ENCODE data around the gene PAXIP1.
A peak's percentile ranks its signal among the peaks of the same experiment; 100 is the strongest.

The PAXIP1 gene, protein sequence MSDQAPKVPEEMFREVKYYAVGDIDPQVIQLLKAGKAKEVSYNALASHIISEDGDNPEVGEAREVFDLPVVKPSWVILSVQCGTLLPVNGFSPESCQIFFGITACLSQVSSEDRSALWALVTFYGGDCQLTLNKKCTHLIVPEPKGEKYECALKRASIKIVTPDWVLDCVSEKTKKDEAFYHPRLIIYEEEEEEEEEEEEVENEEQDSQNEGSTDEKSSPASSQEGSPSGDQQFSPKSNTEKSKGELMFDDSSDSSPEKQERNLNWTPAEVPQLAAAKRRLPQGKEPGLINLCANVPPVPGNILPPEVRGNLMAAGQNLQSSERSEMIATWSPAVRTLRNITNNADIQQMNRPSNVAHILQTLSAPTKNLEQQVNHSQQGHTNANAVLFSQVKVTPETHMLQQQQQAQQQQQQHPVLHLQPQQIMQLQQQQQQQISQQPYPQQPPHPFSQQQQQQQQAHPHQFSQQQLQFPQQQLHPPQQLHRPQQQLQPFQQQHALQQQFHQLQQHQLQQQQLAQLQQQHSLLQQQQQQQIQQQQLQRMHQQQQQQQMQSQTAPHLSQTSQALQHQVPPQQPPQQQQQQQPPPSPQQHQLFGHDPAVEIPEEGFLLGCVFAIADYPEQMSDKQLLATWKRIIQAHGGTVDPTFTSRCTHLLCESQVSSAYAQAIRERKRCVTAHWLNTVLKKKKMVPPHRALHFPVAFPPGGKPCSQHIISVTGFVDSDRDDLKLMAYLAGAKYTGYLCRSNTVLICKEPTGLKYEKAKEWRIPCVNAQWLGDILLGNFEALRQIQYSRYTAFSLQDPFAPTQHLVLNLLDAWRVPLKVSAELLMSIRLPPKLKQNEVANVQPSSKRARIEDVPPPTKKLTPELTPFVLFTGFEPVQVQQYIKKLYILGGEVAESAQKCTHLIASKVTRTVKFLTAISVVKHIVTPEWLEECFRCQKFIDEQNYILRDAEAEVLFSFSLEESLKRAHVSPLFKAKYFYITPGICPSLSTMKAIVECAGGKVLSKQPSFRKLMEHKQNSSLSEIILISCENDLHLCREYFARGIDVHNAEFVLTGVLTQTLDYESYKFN

DNA sequence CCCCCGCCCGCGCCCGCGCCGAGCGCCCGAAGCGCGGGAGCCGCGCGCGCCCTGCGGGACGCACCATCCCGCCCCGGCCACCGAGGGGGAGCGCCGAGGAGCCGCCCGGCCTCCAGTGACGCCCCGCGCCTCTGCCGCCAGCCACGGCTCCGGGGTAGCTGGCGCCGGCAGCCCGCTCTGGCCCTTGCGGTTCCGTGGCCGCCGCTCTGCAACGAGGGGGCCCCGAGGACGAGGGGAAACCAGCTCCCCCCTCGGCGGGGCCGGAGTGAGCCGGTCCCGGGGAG is at the start of gene PAXIP1:
Gene PAXIP1 (minus strand): TSS at position 33 of the 284 bp plus-strand sequence. CDS start 195 bp downstream, outside the sequence.
- H3K27ac ChIP-seq (ENCODE audit: low read depth, low read length), result peak within 1 kb of the TSS; percentile 75
- peaks cover 29% of the 10 kb centered on the region for H4K20me1 ChIP-seq (ENCODE audit: control insufficient read depth, insufficient read depth, low read depth, low read length)
- H3K36me3 ChIP-seq (ENCODE audit: control insufficient read depth, low read length), result peaks cover 79% of the 10 kb centered on the region
- H3F3A ChIP-seq (ENCODE audit: control insufficient read depth, insufficient read depth), result peaks cover 29% of the 10 kb centered on the region
- no peaks in the 10 kb centered on the region for H3K9me3 ChIP-seq (ENCODE audit: control insufficient read depth, insufficient read depth, low read length)
- H3K4me2 ChIP-seq (ENCODE audit: low read length), result peak within 1 kb of the TSS; percentile 76
- peaks cover 72% of the 10 kb centered on the region for H3K79me2 ChIP-seq (ENCODE audit: control insufficient read depth, low read length)
- no peaks in the 10 kb centered on the region for H3K27me3 ChIP-seq (ENCODE audit: control insufficient read depth, low read length)
- H3K9me2 ChIP-seq (replicated peaks; ENCODE audit: control insufficient read depth, low read length), result no peaks in the 10 kb centered on the region
- H3K4me3 ChIP-seq (ENCODE audit: low read length), result peak within 1 kb of the TSS; percentile 75
- TF ChIP-seq EZH2phosphoT487 (IDR thresholded peaks at IDR 0.05; ENCODE audit: borderline replicate concordance, low read length), result no peak
- TF ChIP-seq, protein P1, sequence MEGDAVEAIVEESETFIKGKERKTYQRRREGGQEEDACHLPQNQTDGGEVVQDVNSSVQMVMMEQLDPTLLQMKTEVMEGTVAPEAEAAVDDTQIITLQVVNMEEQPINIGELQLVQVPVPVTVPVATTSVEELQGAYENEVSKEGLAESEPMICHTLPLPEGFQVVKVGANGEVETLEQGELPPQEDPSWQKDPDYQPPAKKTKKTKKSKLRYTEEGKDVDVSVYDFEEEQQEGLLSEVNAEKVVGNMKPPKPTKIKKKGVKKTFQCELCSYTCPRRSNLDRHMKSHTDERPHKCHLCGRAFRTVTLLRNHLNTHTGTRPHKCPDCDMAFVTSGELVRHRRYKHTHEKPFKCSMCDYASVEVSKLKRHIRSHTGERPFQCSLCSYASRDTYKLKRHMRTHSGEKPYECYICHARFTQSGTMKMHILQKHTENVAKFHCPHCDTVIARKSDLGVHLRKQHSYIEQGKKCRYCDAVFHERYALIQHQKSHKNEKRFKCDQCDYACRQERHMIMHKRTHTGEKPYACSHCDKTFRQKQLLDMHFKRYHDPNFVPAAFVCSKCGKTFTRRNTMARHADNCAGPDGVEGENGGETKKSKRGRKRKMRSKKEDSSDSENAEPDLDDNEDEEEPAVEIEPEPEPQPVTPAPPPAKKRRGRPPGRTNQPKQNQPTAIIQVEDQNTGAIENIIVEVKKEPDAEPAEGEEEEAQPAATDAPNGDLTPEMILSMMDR (IDR thresholded peaks at IDR 0.05; ENCODE audit: low read depth, low read length, poor library complexity, severe bottlenecking), result no peak
- H3K4me1 ChIP-seq (ENCODE audit: control insufficient read depth, low read length), result peaks cover 33% of the 10 kb centered on the region

DNA sequence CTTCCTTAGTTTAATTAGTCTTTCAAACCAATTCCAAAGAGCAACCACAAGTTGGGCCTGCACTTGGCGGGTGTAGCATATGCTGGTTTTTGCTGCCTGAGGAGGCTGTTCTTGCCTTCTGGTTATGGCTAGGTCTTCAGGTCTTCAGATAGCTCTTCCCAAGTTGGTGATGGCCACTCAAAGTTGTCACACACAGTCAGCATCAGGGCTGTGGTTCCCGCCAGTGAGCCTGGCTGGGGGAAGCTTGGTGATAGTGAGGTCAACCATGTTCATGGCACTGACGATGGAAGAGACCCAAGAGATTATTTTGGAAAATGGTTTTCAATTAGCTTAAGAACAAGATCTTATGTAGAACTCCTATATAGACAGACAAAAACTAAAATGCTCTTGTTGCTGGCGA is 48.4 kb upstream of the PAXIP1 start:
- Histone ChIP-seq H3K4me1 (ENCODE audit: control insufficient read depth, low read length) (no peaks in the 10 kb centered on the region), H3K27ac (ENCODE audit: low read depth, low read length) (no peak overlapping the region), H3K9me3 (ENCODE audit: control insufficient read depth, insufficient read depth, low read length) (no peaks in the 10 kb centered on the region), H3K9me2 (replicated peaks; ENCODE audit: control insufficient read depth, low read length) (no peaks in the 10 kb centered on the region), H3K4me2 (ENCODE audit: low read length) (no peak overlapping the region), H4K20me1 (ENCODE audit: control insufficient read depth, insufficient read depth, low read depth, low read length) (no peaks in the 10 kb centered on the region; the same call in 1 of the 2 replicates), H3K79me2 (ENCODE audit: control insufficient read depth, low read length) (no peaks in the 10 kb centered on the region), H3K27me3 (ENCODE audit: control insufficient read depth, low read length) (0 out of 2 replicates have a peak, but pooled peaks cover 2% of the 10 kb centered on the region), H3K4me3 (ENCODE audit: low read length) (no peak overlapping the region), H3F3A (ENCODE audit: control insufficient read depth, insufficient read depth) (no peaks in the 10 kb centered on the region), H3K36me3 (ENCODE audit: control insufficient read depth, low read length) (no peaks in the 10 kb centered on the region)
- TF ChIP-seq, protein P1 (IDR thresholded peaks at IDR 0.05; ENCODE audit: low read depth, low read length, poor library complexity, severe bottlenecking), result no peak
- no peak for TF ChIP-seq EZH2phosphoT487 (IDR thresholded peaks at IDR 0.05; ENCODE audit: borderline replicate concordance, low read length)

DNA sequence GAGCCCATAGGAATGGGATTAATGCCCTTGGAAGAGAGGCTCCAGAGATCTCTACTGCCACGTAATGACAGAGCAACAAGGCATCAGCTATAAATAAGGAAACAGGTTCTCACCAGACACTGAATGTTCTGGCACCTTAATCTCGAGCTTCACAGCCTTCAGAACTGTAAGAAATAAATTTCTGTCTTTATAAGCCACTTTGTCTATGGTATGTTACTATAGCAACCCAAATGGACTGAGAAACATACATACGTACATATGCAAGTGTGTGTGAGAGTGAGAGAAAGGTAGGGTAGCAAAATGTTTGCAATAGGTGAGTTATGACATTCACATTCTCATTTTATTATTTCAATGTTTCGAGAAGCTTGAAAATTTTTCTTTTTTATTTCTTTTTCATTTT is 45.1 kb upstream of the PAXIP1 start:
- H4K20me1 ChIP-seq (ENCODE audit: control insufficient read depth, insufficient read depth, low read depth, low read length), result no peaks in the 10 kb centered on the region; the same call in 1 of the 2 replicates
- peaks cover 2% of the 10 kb centered on the region; the same call in 1 of the 2 replicates for H3K27me3 ChIP-seq (ENCODE audit: control insufficient read depth, low read length)
- H3K36me3 ChIP-seq (ENCODE audit: control insufficient read depth, low read length), result no peaks in the 10 kb centered on the region
- H3K79me2 ChIP-seq (ENCODE audit: control insufficient read depth, low read length), result no peaks in the 10 kb centered on the region
- H3F3A ChIP-seq (ENCODE audit: control insufficient read depth, insufficient read depth), result no peaks in the 10 kb centered on the region
- no peak overlapping the region for H3K4me3 ChIP-seq (ENCODE audit: low read length)
- H3K9me3 ChIP-seq (ENCODE audit: control insufficient read depth, insufficient read depth, low read length), result no peaks in the 10 kb centered on the region
- no peaks in the 10 kb centered on the region for H3K4me1 ChIP-seq (ENCODE audit: control insufficient read depth, low read length)
- TF ChIP-seq, protein P1 (IDR thresholded peaks at IDR 0.05; ENCODE audit: low read depth, low read length, poor library complexity, severe bottlenecking), result no peak
- TF ChIP-seq EZH2phosphoT487 (IDR thresholded peaks at IDR 0.05; ENCODE audit: borderline replicate concordance, low read length), result no peak
- H3K9me2 ChIP-seq (replicated peaks; ENCODE audit: control insufficient read depth, low read length), result no peaks in the 10 kb centered on the region
- no peak overlapping the region for H3K27ac ChIP-seq (ENCODE audit: low read depth, low read length)
- H3K4me2 ChIP-seq (ENCODE audit: low read length), result no peak overlapping the region
